IMR-90 (cell line): Measurements from ENCODE around the gene UGT1A4. TPM values are rescaled to one million over a fixed set of nuclear protein-coding genes. Genes with fewer than 3 reads are reported as not detected.

Experiments used
- ATAC-seq: fragments of 200-7000 bp; cut with Tn5 transposase; 2 replicates; pipeline ENCODE4 v1.9.1; 2020; ENCODE audit warnings: low read depth, mild to moderate bottlenecking, moderate library complexity
- BruUV-seq: library from RNA; stranded (reverse); fragments of 400-500 nt; replicated peaks from 2 replicates; lab custom pipeline; 2021; lab: Mats Ljungman, UMichigan
- CTCF ChIA-PET: fragments of 300-600 bp; formaldehyde crosslinking; extraction: SDS; loops from one replicate; lab custom pipeline; 2021; ENCODE audit warnings: antibody characterized with exemption; lab: Yijun Ruan, JAX
- POLR2A ChIA-PET: fragments of 300-600 bp; sonication (Branson Sonifier 250); formaldehyde crosslinking; loops from one replicate; lab custom pipeline; 2022; ENCODE audit warnings: antibody characterized with exemption; ENCODE audit not compliant: unreplicated experiment; lab: Charles Lee
- DNase-seq: peaks from one replicate; pipeline ENCODE4 v3.0.0; 2013
- H2AFZ ChIP-seq: replicated peaks from 2 replicates; pipeline ENCODE3; 2013; ENCODE audit warnings: low read length, mild to moderate bottlenecking; ENCODE audit not compliant: poor library complexity
- H2AK5ac ChIP-seq: 2 replicates; pipeline ENCODE4 v1.6.1; 2013; ENCODE audit warnings: low read depth, low read length, inconsistent platforms
- H2AK9ac ChIP-seq: replicated peaks from 2 replicates; pipeline ENCODE3; 2013; ENCODE audit warnings: mild to moderate bottlenecking, low read depth, low read length, moderate library complexity; ENCODE audit not compliant: poor library complexity
- H2BK120ac ChIP-seq: 2 replicates; pipeline ENCODE4 v1.6.1; 2013; ENCODE audit warnings: low read depth, low read length, inconsistent platforms
- H2BK15ac ChIP-seq: 3 replicates; pipeline ENCODE4 v1.6.1; 2013; ENCODE audit warnings: low read depth, low read length, inconsistent platforms
- H2BK20ac ChIP-seq: 2 replicates; pipeline ENCODE4 v1.6.1; 2013; ENCODE audit warnings: low read depth, mild to moderate bottlenecking, inconsistent platforms, low read length, moderate library complexity
- H2BK5ac ChIP-seq: 2 replicates; pipeline ENCODE4 v1.6.1; 2013; ENCODE audit warnings: mild to moderate bottlenecking, low read depth, low read length, inconsistent platforms; ENCODE audit not compliant: poor library complexity, severe bottlenecking
- H3K14ac ChIP-seq: replicated peaks from 2 replicates; pipeline ENCODE4 v1.6.1; 2013; ENCODE audit warnings: low read depth, low read length, inconsistent platforms
- H3K18ac ChIP-seq: 2 replicates; pipeline ENCODE4 v1.6.1; 2013; ENCODE audit warnings: low read depth, low read length, control low read depth
- H3K23ac ChIP-seq: 2 replicates; pipeline ENCODE4 v1.6.1; 2013; ENCODE audit warnings: low read depth, low read length, inconsistent platforms
- H3K27ac ChIP-seq: 2 replicates; pipeline ENCODE4 v1.5.1; 2013; ENCODE audit warnings: mild to moderate bottlenecking, control low read depth, low read length; ENCODE audit not compliant: insufficient read depth
- H3K27me3 ChIP-seq: 2 replicates; pipeline ENCODE4 v1.6.1; 2013; ENCODE audit warnings: low read length; ENCODE audit not compliant: control insufficient read depth, insufficient read depth
- H3K36me3 ChIP-seq: 2 replicates; pipeline ENCODE4 v1.6.1; 2013; ENCODE audit warnings: low read length, mixed read lengths; ENCODE audit not compliant: control insufficient read depth, insufficient read depth
- H3K4ac ChIP-seq: 2 replicates; pipeline ENCODE4 v1.6.1; 2013; ENCODE audit warnings: low read depth, low read length, inconsistent platforms
- H3K4me1 ChIP-seq: 2 replicates; pipeline ENCODE4 v1.6.1; 2013; ENCODE audit warnings: low read length, mixed read lengths; ENCODE audit not compliant: control insufficient read depth, insufficient read depth
- H3K4me2 ChIP-seq: 2 replicates; pipeline ENCODE4 v1.6.1; 2013; ENCODE audit warnings: low read depth, mild to moderate bottlenecking, control low read depth, low read length, moderate library complexity
- H3K4me3 ChIP-seq: 2 replicates; pipeline ENCODE4 v1.5.1; 2013; ENCODE audit warnings: low read depth, mild to moderate bottlenecking, control low read depth, low read length, moderate library complexity; ENCODE audit not compliant: insufficient read depth
- H3K56ac ChIP-seq: 2 replicates; pipeline ENCODE4 v1.6.1; 2013; ENCODE audit warnings: low read length, inconsistent platforms; ENCODE audit not compliant: insufficient read depth; ENCODE audit errors: extremely low read depth
- H3K79me1 ChIP-seq, 2 experiments: 2 replicates each; pipeline ENCODE4 v1.6.1; 2013; ENCODE audit warnings: low read length in 2 of 2, inconsistent platforms in 1 of 2, low read depth in 1 of 2
- H3K9ac ChIP-seq: 2 replicates; pipeline ENCODE4 v1.6.1; 2013; ENCODE audit warnings: low read depth, low read length, control low read depth
- H3K9me1 ChIP-seq: 2 replicates; pipeline ENCODE4 v1.6.1; 2013; ENCODE audit warnings: low read length, inconsistent platforms; ENCODE audit not compliant: insufficient read depth
- H3K9me3 ChIP-seq: 2 replicates; pipeline ENCODE4 v1.6.1; 2013; ENCODE audit warnings: low read length; ENCODE audit not compliant: control insufficient read depth, insufficient read depth
- H4K20me1 ChIP-seq: 2 replicates; pipeline ENCODE4 v1.6.1; 2013; ENCODE audit warnings: low read length, inconsistent platforms; ENCODE audit not compliant: insufficient read depth
- H4K5ac ChIP-seq: 2 replicates; pipeline ENCODE4 v1.6.1; 2013; ENCODE audit warnings: mild to moderate bottlenecking, low read depth, low read length, control low read depth
- H4K8ac ChIP-seq, 2 experiments: 2 replicates each; pipeline ENCODE4 v1.6.1; 2013; ENCODE audit warnings: low read depth in 2 of 2, low read length in 2 of 2, control low read depth in 1 of 2, inconsistent platforms in 1 of 2
- H4K91ac ChIP-seq: 2 replicates; pipeline ENCODE4 v1.6.1; 2013; ENCODE audit warnings: low read depth, low read length, inconsistent platforms; ENCODE audit not compliant: insufficient read depth
- BHLHE40 ChIP-seq: fragments of 150-350 bp; IDR thresholded peaks from 2 replicates; pipeline ENCODE4 v1.6.1; 2016; ENCODE audit warnings: mild to moderate bottlenecking, low read depth, low read length
- CEBPB ChIP-seq: IDR thresholded peaks from 2 replicates; pipeline ENCODE4 v1.6.1; 2012; ENCODE audit warnings: low read depth, low read length, improper control_type of control experiment
- CHD1 ChIP-seq: IDR thresholded peaks from 2 replicates; pipeline ENCODE4 v1.6.1; 2012; ENCODE audit warnings: low read depth, low read length, improper control_type of control experiment
- FOS ChIP-seq: fragments of 150-350 bp; IDR thresholded peaks from 2 replicates; pipeline ENCODE4 v1.6.1; 2016; ENCODE audit warnings: low read depth, low read length
- MAFK ChIP-seq: IDR thresholded peaks from 2 replicates; pipeline ENCODE4 v1.6.1; 2012; ENCODE audit warnings: low read depth, low read length, improper control_type of control experiment
- MAZ ChIP-seq: IDR thresholded peaks from 2 replicates; pipeline ENCODE4 v1.6.1; 2012; ENCODE audit warnings: low read depth, mild to moderate bottlenecking, low read length, improper control_type of control experiment, moderate library complexity, borderline replicate concordance
- MXI1 ChIP-seq: IDR thresholded peaks from 2 replicates; pipeline ENCODE4 v1.6.1; 2012; ENCODE audit warnings: low read depth, mild to moderate bottlenecking, low read length, moderate library complexity, borderline replicate concordance
- RAD21 ChIP-seq: IDR thresholded peaks from 2 replicates; pipeline ENCODE4 v1.6.1; 2012; ENCODE audit warnings: low read length, improper control_type of control experiment
- RFX5 ChIP-seq: IDR thresholded peaks from 2 replicates; pipeline ENCODE4 v1.8.0; 2012; ENCODE audit warnings: low read depth, mild to moderate bottlenecking, low read length, moderate library complexity
- SMC3 ChIP-seq: fragments of 150-350 bp; IDR thresholded peaks from 2 replicates; pipeline ENCODE4 v1.6.1; 2016; ENCODE audit warnings: low read depth, mild to moderate bottlenecking, antibody characterized with exemption, low read length, moderate library complexity
- WGBS, 2 experiments: methylation state at CpG; one replicate each; pipeline versions ENCODE4 v1.1.5 to v1.1.7; 2013; ENCODE audit warnings: missing lambda C conversion rate in 2 of 2; ENCODE audit not compliant: insufficient read length in 1 of 2; ENCODE audit errors: extremely low coverage in 2 of 2; 5-methylcytosine and 5-hydroxymethylcytosine counted together
- dilution Hi-C: fragments of 300-500 bp; cut with HindIII; formaldehyde crosslinking; loops from one replicate; pipeline ENCODE4 v1.14.3; 2018; ENCODE audit warnings: low sequenced_read_pairs; ENCODE audit not compliant: unreplicated experiment
- in situ Hi-C: fragments of 300-500 bp; cut with MboI; formaldehyde crosslinking; loops from 3 replicates; pipeline ENCODE4 v1.14.3; 2019; ENCODE audit warnings: low sequenced_read_pairs, inconsistent platforms, mixed read lengths
- intact Hi-C: fragments of 100-400 bp; cut with micrococcal nuclease; formaldehyde crosslinking; loops from 2 replicates; pipeline ENCODE4 v1.10.0; 2022
- polyA plus RNA-seq, 3 experiments: library from polyadenylated mRNA; depleted of rRNA; stranded (reverse); fragments of >200 nt; gene quantifications; 2 replicates each; pipeline ENCODE4 v1.2.3, GENCODE V29; 2012; ENCODE audit warnings: low replicate concordance in 1 of 3
- total RNA-seq: library from RNA; depleted of rRNA; stranded (reverse); fragments of >200 nt; gene quantifications from 2 replicates; pipeline ENCODE4 v1.2.3, GENCODE V29; 2012
- TF ChIP-seq, protein P1 (sequence below): conservative IDR thresholded peaks from 2 replicates; pipeline ENCODE4 v1.5.1; 2012; ENCODE audit warnings: mild to moderate bottlenecking, low read depth, low read length, improper control_type of control experiment

Gene UGT1A4
- total and polyA plus RNA-seq, 2 of the 4 experiments (the other 2 are of a cell fraction) = not detected

DNA sequence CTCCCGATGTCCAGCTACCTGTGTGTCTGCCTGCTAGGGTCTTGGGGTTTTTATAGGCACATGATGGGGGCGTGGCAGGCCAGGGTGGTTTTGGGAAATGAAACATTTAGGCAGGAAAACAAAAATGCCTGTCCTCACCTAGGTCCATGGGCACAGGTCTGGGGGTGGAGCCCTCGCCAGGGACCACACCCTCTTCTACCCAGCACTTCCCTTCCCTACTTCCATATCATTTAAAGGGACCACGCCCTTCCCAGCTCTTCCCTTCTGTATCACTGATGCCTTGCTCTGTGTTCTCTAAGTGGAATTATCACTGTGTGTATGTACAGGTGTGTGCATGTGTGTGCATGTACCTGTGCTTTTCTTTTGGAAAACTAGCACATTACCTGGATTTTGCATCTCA lies 47.9 kb downstream of the UGT1A4 start:
- Histone ChIP-seq H3K4ac (0 out of 2 replicates have a peak overlapping the region, but pooled peaks have one; percentile 24), H2AK5ac (peak overlapping the region; percentile 67), H2BK20ac (no peak overlapping the region), H3K9me3 (no peaks in the 10 kb centered on the region), H2AK9ac (no peak overlapping the region), H4K91ac (0 out of 2 replicates have a peak overlapping the region, but pooled peaks have one; percentile 21), H3K9me1 (0 out of 2 replicates have a peak, but pooled peaks cover 5% of the 10 kb centered on the region), H3K23ac (no peak overlapping the region), H3K27ac (no peak overlapping the region), H3K36me3 (no peaks in the 10 kb centered on the region), H2BK15ac (peak overlapping the region; percentile 67; the same call in 1 of the 3 replicates), H4K20me1 (no peaks in the 10 kb centered on the region), H3K14ac (no peak overlapping the region), H4K5ac (no peak overlapping the region), H2BK5ac (no peak overlapping the region), H3K18ac (no peak overlapping the region), H3K56ac (no peak overlapping the region), H3K4me3 (no peak overlapping the region), H3K27me3 (no peaks in the 10 kb centered on the region), H3K79me1 (no peaks in the 10 kb centered on the region), H3K9ac (no peak overlapping the region), H2AFZ (no peak overlapping the region), H4K8ac (0 out of 4 replicates have a peak overlapping the region, but pooled peaks of 1 of the 2 experiments have one; percentile 39), H3K4me1 (peaks cover 12% of the 10 kb centered on the region), H2BK120ac (no peak overlapping the region; the same call in 1 of the 2 replicates), H3K4me2 (no peak overlapping the region)
- WGBS, 2 experiments = no CpG with 5 or more reads among the region's 4 CpGs
- in situ Hi-C loops (no loop called here), dilution Hi-C loops (no loop called here), intact Hi-C loops (no loop called here)
- TF ChIP-seq, protein P1, sequence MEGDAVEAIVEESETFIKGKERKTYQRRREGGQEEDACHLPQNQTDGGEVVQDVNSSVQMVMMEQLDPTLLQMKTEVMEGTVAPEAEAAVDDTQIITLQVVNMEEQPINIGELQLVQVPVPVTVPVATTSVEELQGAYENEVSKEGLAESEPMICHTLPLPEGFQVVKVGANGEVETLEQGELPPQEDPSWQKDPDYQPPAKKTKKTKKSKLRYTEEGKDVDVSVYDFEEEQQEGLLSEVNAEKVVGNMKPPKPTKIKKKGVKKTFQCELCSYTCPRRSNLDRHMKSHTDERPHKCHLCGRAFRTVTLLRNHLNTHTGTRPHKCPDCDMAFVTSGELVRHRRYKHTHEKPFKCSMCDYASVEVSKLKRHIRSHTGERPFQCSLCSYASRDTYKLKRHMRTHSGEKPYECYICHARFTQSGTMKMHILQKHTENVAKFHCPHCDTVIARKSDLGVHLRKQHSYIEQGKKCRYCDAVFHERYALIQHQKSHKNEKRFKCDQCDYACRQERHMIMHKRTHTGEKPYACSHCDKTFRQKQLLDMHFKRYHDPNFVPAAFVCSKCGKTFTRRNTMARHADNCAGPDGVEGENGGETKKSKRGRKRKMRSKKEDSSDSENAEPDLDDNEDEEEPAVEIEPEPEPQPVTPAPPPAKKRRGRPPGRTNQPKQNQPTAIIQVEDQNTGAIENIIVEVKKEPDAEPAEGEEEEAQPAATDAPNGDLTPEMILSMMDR = no peak
- TF ChIP-seq RAD21 (no peak), MAZ (no peak), MAFK (no peak), BHLHE40 (no peak), FOS (no peak), CHD1 (no peak), SMC3 (no peak), RFX5 (no peak), MXI1 (no peak), CEBPB (no peak)
- no peak for DNase-seq
- ChIA-PET POLR2A (interaction anchor here (0.6 kb wide), 1 partner anchor 201 kb away, joined by 4 read pairs; no protein-coding TSS in a partner anchor), CTCF (no interaction called here)
- ATAC-seq = no peak
- no TSS peak for BruUV-seq
